OCI-LY1 (cell line): ENCODE results near the gene RANBP1.

Experiments used
- CTCF ChIP-seq: fragments of 200-600 bp; sonication (generic), shearing (Covaris generic); IDR thresholded peaks from 2 replicates; pipeline ENCODE4 v1.5.1; 2017; ENCODE audit warnings: mild to moderate bottlenecking, antibody characterized with exemption, low read length, moderate library complexity, mixed read lengths
- EZH2 ChIP-seq: fragments of 200-600 bp; sonication (generic), shearing (Covaris generic); IDR thresholded peaks from 2 replicates; pipeline ENCODE4 v1.8.0; 2017; ENCODE audit warnings: borderline replicate concordance, mixed run types, mild to moderate bottlenecking, antibody characterized with exemption, low read length, moderate library complexity, mixed read lengths

DNA sequence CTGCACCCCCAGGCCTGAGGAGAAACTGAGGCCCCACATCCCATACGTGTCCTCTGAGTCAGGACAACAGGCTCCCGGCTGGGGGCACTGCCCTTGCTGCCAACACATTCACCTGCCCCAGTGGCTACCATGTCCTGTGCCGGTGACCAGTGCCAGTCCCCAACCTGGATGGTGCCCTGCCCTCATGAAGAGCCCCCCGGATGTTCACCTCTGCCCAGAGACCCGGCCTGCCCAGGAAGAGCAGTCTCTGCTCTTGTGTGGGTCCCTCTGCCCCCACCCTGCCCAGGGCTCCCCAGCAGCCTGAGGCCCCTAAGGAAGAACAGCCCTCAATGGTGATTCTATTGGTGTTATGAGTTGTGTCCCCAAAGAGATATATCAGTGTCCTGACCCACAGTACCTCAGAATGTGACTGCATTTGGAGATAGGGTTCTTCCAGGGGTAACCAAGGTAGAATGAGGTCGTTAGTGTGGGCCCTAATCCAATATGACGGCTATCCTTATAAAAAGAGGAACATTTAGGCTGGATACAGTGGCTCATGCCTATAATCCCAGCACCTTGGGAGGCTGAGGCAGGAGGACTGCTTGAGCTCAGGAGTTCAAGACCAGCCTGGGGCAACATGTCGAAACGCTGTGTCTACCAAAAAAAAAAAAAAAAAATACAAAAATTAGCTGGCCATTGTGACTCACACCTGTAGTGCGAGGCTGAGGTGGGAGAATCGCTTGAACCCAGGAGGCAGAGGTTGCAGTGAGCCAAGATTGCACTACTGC is 49.1 kb upstream of the RANBP1 start:
- TF ChIP-seq CTCF (no peak), EZH2 (no peak)
